ENCODE measurements around the gene MOK.
A peak's percentile ranks its signal among the peaks of the same experiment; 100 is the strongest.

MOK gene

DNA sequence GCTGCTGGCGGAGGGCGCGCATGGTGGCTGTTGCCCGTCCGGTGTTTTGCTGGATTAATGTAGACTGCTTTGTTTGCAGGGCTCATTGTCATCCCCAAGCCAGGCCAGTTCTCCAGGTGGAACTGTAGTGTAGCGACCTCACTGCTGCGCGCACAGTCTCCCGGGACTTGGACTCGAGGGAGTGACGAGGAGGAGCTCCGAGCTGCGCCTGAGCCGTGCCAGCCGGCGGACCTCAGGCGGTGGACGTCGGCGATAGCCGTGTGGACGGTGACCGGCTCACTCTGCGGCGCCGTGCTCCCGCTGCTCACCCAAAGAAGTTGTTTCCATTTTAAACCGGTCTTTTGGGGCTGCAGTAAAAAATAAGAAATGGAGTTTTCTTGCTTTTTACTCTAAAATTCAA is 82.2 kb downstream of the MOK start:
- no peak for DNase-seq

DNA sequence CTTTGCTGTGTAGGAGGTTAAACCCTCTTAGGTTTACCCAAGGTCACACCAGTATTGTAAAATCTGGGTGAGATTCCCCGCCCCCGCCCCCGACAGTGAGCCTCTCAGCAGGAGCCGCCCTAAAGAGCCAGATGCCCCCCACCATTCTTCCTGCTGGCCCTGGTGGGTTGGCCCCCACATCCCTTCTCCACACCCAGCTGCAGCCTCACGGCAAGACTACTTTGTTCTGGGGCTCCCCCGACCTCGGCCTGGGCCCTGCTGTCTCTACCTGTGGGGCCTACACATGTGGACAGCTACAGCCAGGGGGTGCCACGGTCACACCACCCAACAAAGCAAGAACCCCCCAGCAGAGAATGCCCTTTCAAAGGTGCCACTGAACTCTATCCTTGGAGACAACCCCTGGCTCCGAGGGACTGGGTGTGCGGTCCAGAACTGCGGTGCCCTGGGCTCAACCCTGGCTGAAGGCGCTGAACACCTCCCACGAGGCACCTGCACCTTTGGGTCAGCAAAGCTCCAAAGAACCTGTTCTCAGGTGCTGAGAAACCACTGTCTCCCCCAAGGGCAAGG is 82.9 kb downstream of the MOK start:
- DNase-seq = no peak

GRCh38 chr14:102221026-102221425 is 83.9 kb downstream of the MOK start:
- no peak for DNase-seq

- no peak for DNase-seq
These were observed 84.9 kb downstream of the MOK start for GRCh38 chr14:102220031-102220430.

DNA sequence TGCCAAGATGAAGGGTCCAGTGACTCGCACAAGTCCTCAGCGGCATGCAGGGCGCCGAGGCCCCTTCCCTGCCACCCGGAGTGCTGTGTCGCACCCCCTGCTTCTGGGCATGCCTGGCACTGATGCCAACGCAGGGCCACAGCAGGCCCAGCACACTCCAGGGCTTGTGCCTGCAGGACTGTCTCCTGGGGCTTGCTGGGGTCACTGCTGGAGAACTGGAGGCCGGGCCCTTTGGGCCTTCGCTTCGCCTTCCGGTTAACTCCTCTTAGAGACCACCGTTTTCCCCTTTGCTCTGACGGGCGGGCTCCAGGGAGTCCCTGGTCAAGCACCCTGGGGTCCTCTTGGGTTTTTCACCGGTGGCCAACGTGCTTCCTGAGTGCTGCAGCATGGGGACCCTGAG is 85.6 kb downstream of the MOK start:
- DNase-seq = no peak

- no peak for DNase-seq
These were observed 86.3 kb downstream of the MOK start for GRCh38 chr14:102218688-102219087.

DNA sequence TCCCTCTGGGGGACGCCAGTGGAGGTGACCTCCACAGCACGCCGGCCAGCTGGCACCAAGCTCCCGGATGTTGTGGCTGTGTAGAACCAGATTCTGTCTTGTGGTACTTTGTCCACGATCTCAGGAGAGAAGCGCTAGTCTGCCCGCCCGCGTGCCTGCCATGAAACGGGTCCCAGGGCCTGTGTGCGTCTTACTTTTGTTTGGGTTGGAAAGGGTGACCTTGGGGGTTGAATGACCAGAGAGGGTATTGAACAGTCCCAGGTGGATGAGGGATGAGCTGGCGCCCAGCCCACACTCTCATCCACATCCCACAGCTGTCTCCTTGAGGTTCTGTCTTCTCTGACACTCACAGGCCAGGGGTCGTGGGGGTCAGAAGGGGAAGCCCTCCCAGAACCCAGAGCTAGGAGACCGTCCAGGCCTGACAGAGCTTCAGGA is 87.0 kb downstream of the MOK start:
- no peak for DNase-seq

GRCh38 chr14:102217399-102217798 is 87.6 kb downstream of the MOK start:
- DNase-seq = no peak

DNA sequence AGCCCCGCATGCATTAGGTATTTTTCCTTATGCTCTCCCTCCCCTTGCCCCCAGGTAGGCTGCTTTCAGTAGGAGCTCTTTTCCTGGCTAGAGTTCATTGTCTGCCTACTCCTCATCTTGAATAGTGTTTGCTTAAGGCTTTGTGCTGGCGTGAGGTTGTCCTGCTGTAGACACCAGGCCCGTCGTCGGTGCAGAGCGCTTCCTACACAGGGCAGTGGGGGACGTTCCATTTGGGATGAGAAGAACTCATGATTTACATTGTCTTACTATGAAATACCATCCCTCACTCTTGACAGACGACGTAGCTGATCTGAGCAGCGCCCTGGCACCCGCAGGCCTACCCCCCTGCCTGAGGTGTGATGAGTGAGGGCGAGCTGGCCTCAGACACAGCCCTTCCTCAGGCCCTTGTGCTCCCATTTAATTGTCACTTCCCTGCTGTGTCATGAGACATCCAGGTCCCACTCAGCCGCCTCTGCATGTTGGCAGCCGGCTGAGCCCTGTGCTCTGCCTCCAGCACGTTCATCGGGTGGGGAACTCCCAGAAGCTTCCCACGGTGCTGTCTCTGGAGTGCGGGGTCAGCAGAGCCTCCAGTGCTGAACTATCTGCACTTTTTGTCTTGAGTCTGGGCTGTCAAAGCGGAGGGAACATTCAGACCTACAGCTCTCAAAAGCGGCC is 89.3 kb downstream of the MOK start:
- DNase-seq = peak; percentile 61 to 91 (median 80)

DNA sequence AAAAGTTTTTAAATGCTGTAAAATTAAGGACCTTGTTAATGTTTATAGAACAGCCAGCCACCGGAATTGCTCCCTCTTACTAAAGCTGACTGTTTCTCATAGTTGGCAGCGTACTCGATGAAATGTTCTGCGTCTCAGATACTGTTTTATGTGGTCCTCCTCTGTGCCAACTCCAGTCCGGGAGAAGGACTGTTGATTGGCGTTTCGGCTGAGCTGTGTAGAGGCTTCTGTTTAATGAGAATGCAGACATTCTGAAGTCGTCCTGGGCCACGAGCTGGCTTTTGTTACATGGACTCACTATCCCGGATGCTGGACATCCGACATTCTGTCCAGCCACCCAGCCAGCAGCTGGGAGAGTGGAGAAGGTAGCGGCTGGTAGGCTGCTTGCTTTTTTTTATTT is 89.9 kb downstream of the MOK start:
- no peak for DNase-seq

DNA sequence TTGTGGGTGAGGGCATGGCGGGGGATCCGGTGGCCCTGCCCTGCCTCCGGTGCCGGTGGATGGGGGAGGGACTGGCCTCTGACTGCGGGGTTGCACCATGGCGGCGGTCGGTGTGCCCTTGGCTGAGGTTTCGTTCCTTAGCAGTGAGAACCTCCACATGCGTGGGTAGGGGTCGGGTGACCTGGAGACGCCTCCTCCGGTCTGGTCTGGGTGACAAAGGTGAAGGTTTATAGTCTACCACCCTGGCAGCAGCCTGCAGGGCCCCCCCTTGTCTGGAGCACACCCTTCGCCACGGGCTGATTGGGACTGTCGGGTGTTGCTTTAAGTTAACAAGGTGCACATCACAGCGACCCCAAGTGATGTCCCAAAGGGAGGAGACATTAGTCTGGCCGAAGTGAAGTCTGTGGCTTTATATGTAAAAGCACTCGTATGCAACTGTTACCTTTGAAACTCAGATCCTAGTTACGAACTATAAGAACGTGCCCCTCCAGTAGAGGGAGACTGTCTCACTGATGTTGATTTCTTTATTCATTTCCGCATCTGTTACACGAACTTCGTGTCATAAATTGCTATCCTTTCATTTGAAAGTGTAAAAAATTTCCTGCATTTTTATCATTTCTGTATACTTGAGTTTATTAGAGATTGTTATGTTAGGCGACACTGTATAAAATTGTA is 90.8 kb downstream of the MOK start:
- DNase-seq = no peak

GRCh38 chr14:102213470-102213869 is 91.5 kb downstream of the MOK start:
- no peak for DNase-seq

DNA sequence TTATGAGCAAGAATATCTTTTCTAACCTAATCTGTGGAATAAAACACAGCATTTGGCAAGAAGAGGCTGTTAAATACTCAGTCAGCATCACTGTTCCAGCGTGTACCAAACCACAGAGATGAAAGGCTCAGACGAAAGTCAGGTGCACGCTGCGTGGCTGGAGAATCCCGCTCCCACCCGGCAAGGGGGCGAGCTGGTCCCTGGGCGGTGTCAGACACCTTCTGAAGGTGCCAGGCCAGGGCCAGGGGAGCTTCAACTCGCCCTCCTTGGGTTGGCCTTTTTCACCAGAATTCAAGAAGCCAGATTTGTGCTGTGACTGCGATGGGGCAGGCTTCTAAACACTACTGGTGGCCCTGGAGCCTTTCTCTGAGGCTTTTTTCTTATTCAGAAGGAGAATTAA is 92.1 kb downstream of the MOK start:
- no peak for DNase-seq

DNA sequence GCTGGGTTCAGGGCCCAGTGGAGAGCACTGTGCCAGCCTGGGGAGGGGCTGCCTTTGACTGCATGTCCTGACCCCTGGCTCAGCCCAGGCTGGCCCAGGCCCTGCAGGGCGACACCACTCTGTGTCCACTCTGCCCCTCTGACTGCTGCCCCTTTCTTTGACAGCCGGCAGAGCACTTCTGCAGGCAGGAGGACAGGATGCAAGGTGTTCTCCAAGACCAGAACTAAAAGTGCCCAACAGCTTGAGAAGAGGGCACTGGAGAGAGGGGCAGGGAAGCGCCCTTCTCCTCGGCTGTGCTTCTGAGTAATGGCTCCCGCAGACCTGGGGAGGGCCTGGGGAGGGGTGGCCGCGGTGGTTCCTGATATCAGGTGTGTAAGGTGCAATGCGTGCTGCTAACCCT is 92.6 kb downstream of the MOK start:
- DNase-seq = no peak

GRCh38 chr14:102211240-102211639 is 93.7 kb downstream of the MOK start:
- DNase-seq = no peak

DNA sequence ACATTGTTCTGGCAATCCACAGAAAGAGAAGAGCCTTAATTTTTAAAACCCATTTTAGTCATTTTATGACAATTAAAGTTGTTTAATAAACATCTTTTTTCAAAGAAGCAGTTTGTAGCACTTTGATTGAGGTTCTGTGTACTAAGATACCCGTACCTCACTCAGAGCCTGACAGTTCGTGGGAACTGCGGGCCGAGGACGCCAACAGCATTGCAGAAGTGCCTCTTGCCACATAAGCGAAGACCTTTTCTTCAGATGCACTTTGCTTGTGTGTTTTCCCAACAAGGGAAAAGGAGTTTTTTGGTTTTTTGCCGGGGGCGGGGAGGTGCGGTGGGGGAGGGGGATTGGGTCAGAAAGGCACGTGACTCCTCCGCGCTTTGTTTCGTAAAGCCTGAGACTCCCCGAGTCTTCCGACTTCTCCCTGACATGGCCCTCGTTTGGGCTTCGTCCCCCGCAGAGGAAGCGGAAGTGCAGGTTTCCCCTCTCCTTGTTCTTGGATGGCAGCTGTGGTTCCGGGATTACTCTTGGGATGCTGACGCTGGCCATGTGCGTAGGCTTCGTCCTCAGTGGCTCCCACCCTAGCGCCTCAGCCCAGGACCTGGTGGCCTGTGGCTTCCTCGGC is 94.4 kb downstream of the MOK start:
- no peak for DNase-seq

GRCh38 chr14:102209224-102209966 is 95.6 kb downstream of the MOK start:
- DNase-seq = no peak

DNA sequence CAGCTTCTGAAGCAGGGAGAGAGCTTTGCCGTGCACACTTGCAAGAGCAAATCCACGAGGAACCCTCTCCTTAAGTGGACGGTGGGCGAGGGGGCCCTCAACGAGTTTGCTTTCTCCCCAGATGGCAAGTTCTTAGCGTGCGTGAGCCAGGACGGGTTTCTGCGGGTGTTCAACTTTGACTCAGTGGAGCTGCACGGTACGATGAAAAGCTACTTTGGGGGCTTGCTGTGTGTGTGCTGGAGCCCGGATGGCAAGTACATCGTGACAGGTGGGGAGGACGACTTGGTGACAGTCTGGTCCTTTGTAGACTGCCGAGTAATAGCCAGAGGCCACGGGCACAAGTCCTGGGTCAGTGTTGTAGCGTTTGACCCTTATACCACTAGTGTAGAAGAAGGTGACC is 96.2 kb downstream of the MOK start:
- DNase-seq = no peak

- no peak for DNase-seq
These were observed 97.1 kb downstream of the MOK start for GRCh38 chr14:102207831-102208365.

DNA sequence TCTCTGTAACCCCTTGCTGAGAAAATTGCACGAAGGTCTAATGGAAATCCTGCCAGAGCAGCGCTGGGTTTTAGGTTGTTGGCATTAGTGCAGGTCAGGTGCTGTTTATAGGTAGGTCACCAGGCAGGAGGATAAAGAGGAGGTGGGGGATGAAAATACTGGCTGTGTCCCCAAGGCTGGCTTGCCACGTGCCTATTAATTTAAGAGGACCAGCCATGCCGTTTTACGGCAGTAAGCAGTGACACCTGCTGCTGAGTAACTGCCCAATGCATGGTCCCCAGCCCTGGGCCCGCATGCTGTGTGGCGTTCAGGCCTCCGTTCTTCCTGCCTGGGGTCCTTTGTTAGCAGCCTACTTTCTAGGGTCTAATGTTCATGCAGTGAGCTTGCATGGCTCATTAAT is 98.0 kb downstream of the MOK start:
- peak in 2 of 3 experiments; percentile 78 to 92 for DNase-seq

- DNase-seq = peak in 1 of 3 experiments; percentile 32
These were observed 99.4 kb downstream of the MOK start for GRCh38 chr14:102205560-102205959.

DNA sequence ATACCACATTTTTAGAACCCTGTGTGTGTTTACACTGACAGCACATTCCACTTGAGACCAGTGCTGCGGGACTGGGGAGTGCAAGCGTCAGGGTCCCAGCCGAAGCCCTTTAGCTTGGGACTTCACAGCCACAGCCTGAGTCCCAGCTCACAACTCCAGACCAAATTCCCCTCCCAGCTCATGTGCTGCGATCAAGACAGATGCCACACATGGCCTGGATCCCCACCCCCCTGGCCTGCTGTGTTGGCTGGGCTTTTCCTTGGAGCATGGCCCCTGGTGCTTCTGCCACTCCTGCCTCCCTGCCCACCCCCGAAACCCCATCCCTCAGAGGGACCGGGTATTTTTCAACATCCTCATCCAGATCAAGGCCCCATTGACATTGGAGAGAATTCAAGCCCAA is 101.6 kb downstream of the MOK start:
- DNase-seq = no peak

GRCh38 chr14:102202944-102203343 is 102.0 kb downstream of the MOK start:
- no peak for DNase-seq
